CD4-positive, alpha-beta T cell treated with Interferon gamma for 1 hour (primary cell): ENCODE results near the gene DPEP2.
A peak's percentile ranks its signal among the peaks of the same experiment; 100 is the strongest.
"Not testable (repeated sequence)": the region's sequence is repeated elsewhere in the genome, so short reads cannot be mapped to it uniquely, and the experiment has no call there.

Experiments used
- DNase-seq: peaks from one replicate; pipeline ENCODE4 v3.0.0-alpha.2; 2020

Gene DPEP2

GRCh38 chr16:68005211-68005610 lies 5.9 kb upstream of the DPEP2 start:
- DNase-seq: no peak

GRCh38 chr16:68003031-68003430 lies 3.7 kb upstream of the DPEP2 start:
- DNase-seq: no peak

GRCh38 chr16:68000450-68000849 lies 1.2 kb upstream of the DPEP2 start:
- DNase-seq: no peak

GRCh38 chr16:67999985-68000384 lies 701 bp upstream of the DPEP2 start:
- no peak for DNase-seq

- not testable (repeated sequence) for DNase-seq
Observed at GRCh38 chr16:67998231-67998778, 979 bp downstream of the DPEP2 start.

- DNase-seq: no peak
Observed at GRCh38 chr16:67996666-67997065, 2.6 kb downstream of the DPEP2 start.

GRCh38 chr16:67995423-67995822 lies 3.9 kb downstream of the DPEP2 start:
- peak; percentile 71 for DNase-seq

- DNase-seq: not testable (repeated sequence)
Observed at GRCh38 chr16:67994040-67994408, 5.3 kb downstream of the DPEP2 start.

- peak; percentile 85 for DNase-seq
Observed at GRCh38 chr16:67993207-67994039, 5.9 kb downstream of the DPEP2 start.

GRCh38 chr16:67992661-67993206 lies 6.5 kb downstream of the DPEP2 start:
- DNase-seq: no peak

- DNase-seq: no peak
Observed at GRCh38 chr16:67990018-67990386, 9.3 kb downstream of the DPEP2 start.

- DNase-seq: no peak
Observed at GRCh38 chr16:67989322-67990017, 9.8 kb downstream of the DPEP2 start.

- DNase-seq: no peak
Observed at GRCh38 chr16:67988675-67989074, 10.6 kb downstream of the DPEP2 start.

GRCh38 chr16:67987460-67988160 lies 11.7 kb downstream of the DPEP2 start:
- no peak for DNase-seq

GRCh38 chr16:67986949-67987348 lies 12.3 kb downstream of the DPEP2 start:
- DNase-seq: no peak

- no peak for DNase-seq
Observed at GRCh38 chr16:67982011-67982696, 17.1 kb downstream of the DPEP2 start.

GRCh38 chr16:67979955-67980678 lies 19.2 kb downstream of the DPEP2 start, which contains the start of gene DPEP3:
Gene DPEP3 (minus strand): TSS chr16:67980499. CDS start chr16:67980380, 119 bp downstream.
- peak; percentile 18 for DNase-seq

GRCh38 chr16:67977469-67978227 lies 21.6 kb downstream of the DPEP2 start:
- DNase-seq: no peak

- DNase-seq: no peak
Observed at GRCh38 chr16:67977005-67977404, 22.3 kb downstream of the DPEP2 start.

- DNase-seq: no peak
Observed at GRCh38 chr16:67976205-67976604, 23.1 kb downstream of the DPEP2 start.
